HG02938 (cell line): ENCODE results near the gene AZU1.

Source experiments
- ATAC-seq: cut with Tn5 transposase; IDR thresholded peaks from one replicate; pipeline ENCODE4 v1.9.1; 2021; ENCODE audit warnings: mild to moderate bottlenecking, moderate library complexity; ENCODE audit not compliant: unreplicated experiment

AZU1 gene, protein sequence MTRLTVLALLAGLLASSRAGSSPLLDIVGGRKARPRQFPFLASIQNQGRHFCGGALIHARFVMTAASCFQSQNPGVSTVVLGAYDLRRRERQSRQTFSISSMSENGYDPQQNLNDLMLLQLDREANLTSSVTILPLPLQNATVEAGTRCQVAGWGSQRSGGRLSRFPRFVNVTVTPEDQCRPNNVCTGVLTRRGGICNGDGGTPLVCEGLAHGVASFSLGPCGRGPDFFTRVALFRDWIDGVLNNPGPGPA

DNA sequence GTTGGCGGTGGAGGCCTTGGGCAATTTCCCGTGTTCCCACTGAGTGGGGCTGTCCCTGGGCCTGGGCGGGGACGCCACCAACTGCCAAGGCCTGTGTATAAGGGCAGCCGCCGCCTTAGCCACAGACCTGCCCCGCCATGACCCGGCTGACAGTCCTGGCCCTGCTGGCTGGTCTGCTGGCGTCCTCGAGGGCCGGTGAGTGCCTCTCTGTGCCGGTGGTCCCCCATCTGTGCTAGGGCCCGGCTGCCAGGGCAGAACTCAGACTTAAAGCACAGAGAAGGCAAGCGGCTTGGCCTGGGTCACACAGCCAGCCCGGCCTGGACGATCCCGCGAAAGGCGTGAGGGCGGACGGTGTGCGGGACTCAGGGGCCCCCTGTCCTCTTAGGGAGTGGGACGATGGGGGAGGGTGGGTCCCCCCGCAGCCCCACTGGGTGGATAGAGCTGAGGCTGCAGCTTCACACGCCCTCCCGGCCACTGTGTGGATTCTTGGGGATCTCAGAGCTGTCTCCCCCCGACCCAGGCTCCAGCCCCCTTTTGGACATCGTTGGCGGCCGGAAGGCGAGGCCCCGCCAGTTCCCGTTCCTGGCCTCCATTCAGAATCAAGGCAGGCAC, at the start of gene AZU1:
AZU1 (plus strand) TSS at position 128 of the 612 bp plus-strand sequence; CDS start at position 138, 10 bp downstream.
- ATAC-seq = no peak

DNA sequence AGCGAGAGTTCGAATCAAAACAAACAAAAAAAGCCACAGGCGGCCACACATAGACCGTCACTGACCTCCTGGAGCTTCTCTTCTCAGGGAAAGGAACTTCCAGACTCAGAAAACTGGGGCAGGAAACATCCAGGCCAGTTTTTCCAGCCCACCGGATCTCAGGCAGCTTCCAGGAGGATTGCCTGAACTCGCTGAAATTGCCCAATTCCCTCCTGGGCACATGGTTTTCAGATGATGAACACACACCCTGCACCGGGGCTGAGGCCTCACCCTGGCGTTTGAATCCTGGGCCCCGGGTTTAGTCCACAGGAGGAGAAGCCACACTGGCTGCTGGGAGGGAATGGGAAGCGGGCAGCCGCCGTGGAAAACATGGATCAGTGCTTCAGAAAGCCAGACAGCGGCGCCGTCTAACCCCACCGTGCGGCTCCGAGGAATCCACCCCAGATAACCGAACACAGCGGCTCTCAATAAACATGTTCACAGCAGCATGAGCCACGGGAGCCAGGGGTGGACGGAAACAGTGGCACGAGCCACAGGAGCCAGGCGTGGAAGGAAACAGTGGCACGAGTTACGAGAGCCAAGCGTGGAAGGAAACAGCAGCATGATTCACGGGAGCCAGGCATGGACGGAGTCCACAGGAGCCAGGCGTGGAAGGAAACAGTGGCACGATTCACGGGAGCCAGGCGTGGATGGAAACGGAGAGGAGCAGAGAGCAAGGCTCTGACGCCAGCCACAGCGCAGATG, 48.6 kb upstream of the AZU1 start:
- no peak for ATAC-seq

DNA sequence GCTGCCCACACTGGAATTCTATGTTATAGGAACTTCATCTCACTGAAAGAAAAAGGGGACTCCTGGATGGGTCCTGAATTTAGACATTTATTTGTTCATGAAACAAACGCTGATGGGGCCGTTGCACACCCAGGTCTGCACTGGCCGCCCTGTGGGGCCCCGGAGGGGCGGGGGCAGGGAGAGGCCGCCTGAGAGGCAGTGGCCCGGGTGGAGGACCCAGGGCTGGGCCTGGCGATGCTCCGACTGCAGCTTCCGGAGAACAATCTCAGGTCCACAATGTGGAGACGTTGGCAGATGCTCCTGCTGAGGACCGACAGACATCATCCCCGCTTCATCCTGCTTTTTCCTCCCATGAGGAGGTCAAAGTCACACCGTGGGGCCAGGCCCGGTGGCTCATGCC, 46.7 kb upstream of the AZU1 start:
- ATAC-seq = no peak

DNA sequence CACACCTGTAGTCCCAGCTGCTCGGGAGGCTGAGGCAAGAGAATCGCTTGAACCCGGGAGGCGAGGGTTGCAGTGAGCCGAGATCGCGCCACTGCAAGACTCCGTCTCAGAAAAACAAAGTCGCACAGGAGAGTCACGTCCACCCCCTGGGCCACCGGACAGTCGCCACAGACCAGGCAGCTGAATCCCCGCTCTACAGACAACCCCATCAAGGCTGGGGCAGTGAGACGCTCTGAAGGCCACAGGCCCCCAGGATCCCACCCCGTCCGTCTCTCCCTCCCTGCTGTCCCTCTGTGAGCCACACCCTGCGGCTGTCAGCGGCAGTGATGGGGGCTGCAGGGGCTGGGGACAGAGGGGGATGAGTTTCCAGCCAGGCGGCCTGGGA, 45.8 kb upstream of the AZU1 start:
- no peak for ATAC-seq

DNA sequence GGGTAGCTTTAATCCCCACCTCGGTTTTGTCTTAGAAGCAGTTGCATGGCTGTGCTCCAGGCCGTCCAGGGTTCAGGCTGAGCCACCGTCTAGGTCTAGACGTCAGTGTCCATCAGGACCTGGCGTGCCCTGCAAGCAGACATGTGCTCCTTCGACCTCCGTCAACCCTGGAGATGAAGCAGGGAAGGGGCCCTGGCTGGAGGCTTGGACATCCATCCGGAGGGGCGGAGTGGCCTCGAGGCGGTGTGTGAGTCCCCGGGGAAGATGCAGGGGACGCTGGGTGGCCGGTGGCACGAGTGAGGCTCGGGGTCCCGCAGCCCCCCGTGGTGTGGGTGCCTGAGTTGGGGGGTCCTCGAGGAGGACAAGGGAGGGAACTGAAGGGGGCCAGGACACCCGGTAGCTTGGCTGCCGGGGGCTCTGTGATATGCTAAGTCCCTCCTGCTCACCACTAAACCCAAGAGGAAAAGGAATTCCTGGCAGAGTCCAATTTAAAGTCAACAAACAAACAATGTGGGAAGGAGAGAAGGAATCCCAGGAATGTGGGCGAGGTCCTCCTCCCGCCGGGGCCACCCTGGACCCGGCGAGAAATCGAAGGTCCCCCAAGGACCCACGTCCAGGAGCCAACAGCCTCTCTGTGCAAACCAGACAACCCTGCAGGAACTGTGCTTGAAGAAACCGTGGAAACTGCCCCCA, 45.3 kb upstream of the AZU1 start:
- ATAC-seq = no peak

DNA sequence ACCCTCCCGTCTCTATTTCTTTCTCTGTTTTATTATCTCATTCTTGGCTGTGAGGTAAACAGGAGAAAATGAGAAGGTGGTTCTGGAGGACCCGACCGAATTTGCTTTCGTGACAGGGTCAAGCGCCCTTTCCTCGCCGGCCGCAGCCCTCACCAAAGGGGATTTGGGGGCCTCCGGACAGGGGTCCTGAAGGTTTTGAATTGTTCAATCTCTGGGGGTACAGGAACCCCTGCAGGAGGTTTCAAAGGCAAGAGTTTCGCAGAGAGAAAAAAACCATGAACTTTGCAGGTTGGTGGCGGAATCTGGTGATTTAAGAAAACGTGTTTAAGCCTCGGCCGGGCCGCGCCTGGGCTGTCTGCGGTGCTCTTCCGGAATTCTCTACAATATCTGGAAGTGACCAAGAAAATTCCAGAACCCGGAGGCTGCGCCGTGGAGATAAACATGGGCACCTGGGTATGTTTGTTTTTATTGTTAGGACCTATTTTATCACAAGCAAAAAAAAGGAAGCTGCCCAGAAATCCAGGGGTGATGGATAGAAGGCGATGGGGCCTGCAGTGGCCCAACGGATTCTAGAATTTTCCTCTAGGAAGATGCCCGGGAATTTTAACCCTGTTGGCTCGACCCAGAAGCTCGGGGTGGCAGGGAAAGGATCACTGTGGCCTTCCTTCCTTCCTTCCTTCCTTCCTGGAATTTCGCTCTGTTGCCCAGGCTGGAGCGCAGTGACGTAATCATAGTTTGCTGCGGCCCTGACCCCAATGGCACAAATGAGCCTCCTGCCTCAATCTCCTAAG, 44.6 kb upstream of the AZU1 start:
- ATAC-seq = no peak

DNA sequence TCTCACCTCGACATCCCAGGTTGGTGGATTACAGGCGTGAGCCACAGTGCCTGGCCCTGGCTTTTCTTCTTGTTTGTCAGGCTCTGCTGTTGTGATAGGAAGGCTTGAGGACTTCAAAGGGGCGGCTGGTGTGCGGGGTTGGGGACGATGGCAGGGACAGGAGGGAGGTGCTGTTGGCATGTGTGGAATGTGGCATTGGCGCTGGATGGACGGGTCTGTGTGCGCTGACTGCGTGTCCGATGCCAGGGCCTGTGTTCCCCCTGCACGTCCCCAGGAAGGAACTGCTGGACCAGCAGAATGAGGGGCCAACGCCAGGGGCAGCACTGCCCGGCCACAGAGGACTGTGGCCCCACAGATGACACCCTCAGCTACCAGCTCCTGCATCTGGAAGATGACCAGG, 43.1 kb upstream of the AZU1 start:
- no peak for ATAC-seq

DNA sequence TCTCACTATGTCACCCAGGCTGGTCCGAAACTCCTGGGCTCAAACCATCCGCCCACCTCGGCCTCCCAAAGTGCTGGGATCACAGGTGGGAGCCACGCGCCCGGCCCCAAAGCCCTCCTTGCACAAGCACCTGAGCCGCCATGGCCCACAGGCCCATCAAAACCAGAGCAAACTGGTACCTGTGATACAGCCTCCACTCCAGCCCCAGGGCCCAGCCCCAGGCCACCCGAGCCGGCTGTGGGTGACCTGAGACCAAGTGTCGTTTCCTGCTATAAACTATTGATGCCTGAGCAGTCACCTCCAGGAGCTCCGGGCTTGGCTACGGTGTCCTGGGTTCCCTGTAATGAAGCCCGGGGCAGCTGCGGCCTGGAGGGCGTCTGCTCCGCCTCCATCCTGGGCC, 40.1 kb upstream of the AZU1 start:
- no peak for ATAC-seq

DNA sequence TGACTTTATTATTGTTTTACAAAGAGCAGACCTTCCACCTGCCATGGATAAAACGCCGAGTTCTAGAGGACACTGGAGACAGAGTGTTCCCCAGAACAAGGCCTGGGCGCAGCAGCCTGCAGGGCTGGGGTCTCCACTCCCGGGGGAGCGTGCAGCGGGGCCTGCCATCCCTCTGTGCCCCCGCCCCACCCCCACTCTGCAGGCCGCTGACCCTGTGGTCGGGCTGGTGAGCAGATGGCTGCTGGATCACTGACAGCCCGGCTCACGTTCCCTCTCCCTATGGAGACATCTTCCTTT, 39.0 kb upstream of the AZU1 start:
- ATAC-seq = no peak

DNA sequence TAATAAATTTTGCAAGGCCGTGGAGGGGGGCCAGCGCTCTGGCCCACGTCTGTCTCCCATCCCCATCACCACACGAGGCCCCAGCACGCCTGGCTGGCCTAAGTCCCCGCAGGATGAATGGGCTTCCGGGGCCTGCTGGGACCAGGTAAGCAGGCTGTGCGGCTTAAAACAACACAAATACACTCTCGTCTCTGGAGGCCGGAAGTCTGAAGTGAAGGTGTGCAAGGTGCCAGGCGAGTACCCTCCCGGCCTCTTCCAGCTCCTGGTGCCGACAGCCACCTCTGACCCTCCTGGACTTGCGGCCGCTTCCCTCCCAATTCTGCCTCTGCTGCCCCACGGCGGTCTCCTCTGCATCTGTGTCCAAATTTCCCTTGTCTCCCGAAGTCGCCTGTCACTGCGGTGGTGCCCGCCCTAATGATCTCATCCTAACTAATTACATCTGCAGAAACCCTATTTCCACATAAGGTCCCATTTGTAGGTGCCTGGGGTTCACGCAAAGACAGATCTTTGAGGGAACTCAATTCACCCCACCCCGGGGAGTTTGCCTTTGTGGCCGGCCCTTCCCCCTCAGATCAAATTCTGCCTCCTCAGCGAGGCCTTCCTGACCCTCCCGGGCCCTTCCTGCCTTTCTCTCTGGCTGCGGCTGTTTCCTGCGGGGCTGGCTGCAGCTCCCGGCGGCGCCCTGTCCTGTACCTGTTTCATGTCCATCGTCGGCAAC, 38.5 kb upstream of the AZU1 start:
- no peak for ATAC-seq

DNA sequence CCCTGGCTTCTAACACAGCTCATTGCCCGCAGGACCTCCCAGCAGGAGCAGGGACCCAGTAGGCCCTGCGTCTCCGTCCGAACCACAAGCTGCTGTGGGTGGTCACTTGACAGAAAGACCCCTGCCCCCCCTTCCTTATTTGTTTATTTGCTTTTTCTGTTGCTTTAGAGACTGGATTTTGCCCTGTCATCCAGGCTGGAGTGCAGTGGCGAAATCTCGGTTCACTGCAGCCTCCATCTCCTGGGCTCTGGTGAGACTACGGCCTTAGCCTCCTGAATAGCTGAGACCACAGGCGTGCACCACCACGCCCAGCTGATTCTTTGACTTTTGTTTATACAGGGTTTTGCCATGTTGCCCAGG, 38.0 kb upstream of the AZU1 start:
- ATAC-seq = no peak

DNA sequence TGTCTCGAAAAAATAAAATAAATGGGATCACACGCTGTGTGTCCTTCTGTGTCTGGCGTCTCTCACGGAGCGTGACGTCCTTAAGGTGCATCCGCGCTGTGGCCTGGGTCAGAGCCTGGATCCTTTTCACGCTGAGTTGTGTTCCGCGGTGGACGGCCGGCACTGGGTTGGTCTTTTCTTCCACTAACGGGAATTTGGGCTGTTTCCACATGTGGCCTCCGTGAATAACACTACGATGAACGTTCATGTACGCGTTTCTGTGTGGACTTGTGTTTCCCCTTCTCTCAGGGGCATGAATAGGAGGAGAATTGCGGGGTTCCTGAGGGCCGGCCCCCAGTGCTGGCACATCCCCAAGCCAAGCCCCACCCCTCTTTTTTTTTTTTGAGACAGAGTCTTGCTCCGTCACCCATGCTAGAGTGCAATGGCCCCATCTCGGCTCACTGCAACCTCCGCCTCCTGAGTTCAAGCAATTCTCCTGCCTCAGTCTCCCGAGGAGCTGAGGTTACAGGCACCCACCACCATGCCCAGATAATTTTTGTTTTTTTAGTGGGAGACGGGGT, 36.5 kb upstream of the AZU1 start:
- ATAC-seq = no peak

DNA sequence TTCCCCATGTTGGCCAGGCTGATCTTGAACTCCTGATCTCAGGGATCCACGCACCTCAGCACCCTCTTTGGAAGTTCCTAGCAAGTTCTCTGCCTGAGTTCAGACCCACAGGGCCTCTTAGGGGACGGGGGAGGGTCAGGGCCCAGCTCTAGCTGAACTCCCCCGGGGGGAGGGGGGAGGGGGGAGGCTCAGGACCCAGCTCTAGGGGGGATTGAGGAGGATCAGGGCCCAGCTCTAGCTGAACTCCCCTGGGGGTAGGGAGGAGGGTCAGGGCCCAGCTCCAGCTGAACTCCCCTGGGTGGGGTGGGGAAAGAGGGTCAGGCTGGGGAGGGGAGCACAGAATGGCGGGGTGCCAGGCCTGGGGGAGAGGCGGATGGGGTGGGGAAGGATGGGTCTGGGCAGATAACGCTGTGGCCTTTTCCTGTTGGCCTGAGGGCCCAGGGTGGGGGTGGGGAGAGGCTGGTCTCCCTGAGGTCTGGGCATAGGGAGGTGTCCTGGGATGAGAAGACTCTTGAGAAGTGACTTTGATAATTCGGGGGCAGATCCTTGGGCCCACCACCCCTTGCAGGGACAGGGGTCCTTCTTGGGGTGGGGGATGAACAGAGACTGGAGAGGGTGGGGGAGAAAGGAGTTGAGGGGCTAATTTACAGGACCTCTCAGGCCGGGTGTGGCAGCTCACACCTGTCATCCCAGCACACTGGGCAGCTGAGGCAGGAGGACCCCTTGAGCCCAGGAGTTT, 35.9 kb upstream of the AZU1 start:
- no peak for ATAC-seq

DNA sequence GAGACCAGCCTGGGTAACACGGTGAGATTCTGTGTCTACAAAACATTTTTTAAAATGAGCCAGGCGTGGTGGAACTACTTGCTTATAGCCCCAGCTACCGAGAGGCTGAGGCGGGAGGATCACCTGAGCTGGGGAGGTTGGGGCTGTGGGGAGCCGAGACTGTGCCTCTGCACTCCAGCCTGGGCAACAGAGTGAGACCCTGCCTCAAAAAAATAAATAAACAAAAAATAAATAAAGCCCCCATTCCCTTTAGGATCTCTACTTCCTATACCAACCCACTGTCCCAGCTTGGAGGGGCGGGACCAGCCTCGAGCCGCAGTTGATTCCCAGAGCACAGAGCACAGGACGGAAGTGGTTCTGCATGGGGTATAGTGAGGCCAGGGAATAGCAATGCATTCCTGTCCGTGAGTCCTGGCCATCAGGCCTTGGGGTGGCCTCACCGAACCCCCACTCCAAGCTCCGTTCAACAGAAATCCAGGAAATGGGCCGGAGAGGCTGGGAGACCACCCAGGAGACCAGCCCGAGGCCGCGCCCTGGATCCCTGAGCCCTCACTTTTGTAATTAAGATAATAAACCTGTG, 35.2 kb upstream of the AZU1 start:
- ATAC-seq = no peak

DNA sequence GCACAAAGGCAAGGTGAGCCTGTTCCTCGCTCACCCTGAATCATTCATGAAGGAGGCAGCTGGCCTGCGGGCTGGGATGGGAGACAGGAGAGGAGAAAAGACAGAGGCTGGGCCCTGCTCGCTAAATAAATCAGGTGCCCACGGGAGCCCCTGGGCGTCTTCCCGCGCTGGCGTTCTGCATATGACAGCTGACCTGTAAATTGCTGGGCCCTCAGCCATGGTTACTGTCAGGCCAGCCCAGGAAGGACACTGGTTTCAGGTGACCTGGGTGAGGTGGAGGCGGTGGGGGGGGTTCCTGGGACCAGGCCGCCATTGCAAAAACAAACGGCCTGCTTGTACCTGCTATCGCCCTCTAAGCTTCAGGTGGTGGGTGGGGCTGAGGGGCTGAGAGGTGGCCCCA, 33.8 kb upstream of the AZU1 start:
- no peak for ATAC-seq

DNA sequence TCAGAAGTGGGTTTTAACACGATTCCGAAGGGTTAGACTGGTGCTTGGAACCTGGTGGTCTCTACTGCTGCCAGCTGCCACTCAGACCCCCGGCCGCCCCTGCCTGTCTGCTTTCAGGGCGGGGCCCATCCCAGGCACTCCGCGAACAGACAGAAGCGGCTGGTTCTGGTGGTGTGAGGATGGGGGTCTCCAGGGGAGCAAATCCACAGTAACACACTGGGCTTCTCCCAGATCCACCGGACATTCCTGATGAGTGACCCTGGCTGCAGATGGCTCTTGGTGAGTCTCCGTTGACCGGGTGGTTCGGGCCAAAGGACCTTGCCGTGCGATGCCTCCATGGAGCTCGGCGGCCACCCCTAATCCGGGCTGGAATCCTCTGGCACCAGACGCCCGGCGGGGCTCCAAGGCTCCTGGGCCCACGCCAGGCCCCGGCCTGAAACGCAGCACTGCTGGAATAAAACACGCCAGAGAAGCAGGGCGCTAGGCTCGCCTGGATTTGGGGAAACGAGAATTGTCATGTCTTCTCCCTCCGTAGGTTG, 32.5 kb upstream of the AZU1 start:
- ATAC-seq = no peak

DNA sequence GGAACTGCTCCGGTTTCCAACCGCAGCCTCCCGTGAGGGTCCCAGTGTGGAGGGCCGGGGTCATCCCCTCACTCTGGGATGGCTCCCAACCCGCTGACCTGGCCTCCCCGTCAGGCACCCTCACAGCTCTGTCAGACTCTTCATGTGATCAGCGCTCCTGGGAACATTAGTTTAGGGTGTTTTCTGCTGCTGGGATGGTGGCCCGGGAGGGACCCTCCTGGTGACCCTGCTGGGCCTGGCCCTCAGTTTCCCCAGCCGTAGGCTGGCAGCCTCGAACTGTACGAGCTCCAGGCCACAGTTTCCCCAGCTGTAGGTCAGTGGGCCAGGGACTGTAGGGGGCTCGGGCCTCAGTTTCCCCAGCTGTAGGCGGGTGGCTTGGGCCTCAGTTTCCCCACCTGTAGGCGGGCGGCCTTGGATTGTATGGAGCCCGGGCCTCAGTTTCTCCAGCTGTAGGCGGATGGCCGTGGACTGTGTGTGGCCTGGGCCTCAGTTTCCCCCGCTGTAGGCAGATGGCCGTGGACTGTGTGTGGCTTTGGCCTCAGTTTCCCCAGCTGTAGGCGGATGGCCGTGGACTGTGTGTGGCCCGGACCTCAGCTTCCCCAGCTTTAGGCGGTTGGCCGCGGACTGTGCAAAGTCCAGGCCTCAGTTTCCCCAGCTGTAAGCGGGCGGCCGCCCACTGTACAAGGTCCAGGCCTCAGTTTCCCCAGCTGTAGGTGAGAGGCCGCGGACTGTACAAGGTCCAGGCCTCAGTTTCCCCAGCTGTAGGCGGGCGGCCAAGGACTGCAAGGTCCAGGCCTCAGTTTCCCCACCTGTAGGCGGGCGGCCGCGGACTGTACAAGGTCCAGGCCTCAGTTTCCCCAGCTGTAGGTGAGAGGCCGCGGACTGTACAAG, 31.7 kb upstream of the AZU1 start:
- ATAC-seq = no peak
